Tibial artery (tissue), 4 donors: ENCODE results near the gene SSBP1.
"Not testable (repeated sequence)": the region's sequence is repeated elsewhere in the genome, so short reads cannot be mapped to it uniquely, and the experiment has no call there.

Experiments
- DNase-seq, 2 donors: peaks; one replicate each; pipeline ENCODE4 v3.0.0-alpha.2; 2019
- H3K27ac ChIP-seq, 2 donors: fragments of 200-600 bp; sonication (generic) in 1 of 2; 1 replicate in 1 of 2; 2 replicates in 1 of 2; pipeline ENCODE4 v1.5.1; 2018 to 2019; ENCODE audit warnings: mild to moderate bottlenecking in 1 of 2
- H3K27me3 ChIP-seq, 2 donors: fragments of 200-600 bp; sonication (generic) in 1 of 2; one replicate each; pipeline versions ENCODE4 v1.5.1 to v1.6.0; 2016 to 2019
- H3K36me3 ChIP-seq, 3 donors: fragments of 200-600 bp; sonication (generic) in 2 of 3; one replicate each; pipeline ENCODE4 v1.5.1; 2016 to 2019; ENCODE audit warnings: mild to moderate bottlenecking in 2 of 3
- H3K4me1 ChIP-seq, 4 donors: fragments of 200-600 bp; sonication (generic) in 2 of 4; 1 replicate in 3 of 4; 2 replicates in 1 of 4; pipeline ENCODE4 v1.5.1; 2016 to 2019
- H3K4me3 ChIP-seq, 2 donors: fragments of 200-600 bp; sonication (generic) in 1 of 2; 1 replicate in 1 of 2; 2 replicates in 1 of 2; pipeline ENCODE4 v1.5.1; 2018 to 2019; ENCODE audit warnings: mild to moderate bottlenecking in 2 of 2
- H3K9me3 ChIP-seq, 3 donors: fragments of 200-600 bp; sonication (generic) in 1 of 3; one replicate each; pipeline ENCODE4 v1.5.1; 2016 to 2019
- intact Hi-C: fragments of 100-400 bp; cut with DNase I; formaldehyde crosslinking; loops from one replicate; pipeline ENCODE4 v1.15.0; 2023; ENCODE audit warnings: low total_unique reads
- TF ChIP-seq, protein P1 (sequence below), 2 experiments: fragments of 200-600 bp in 1 of 2; fragments of 450-650 bp in 1 of 2; IDR thresholded peaks; one replicate each; pipeline ENCODE4 v1.5.1; 2017 to 2019; ENCODE audit warnings: antibody characterized with exemption in 2 of 2, mild to moderate bottlenecking in 1 of 2, moderate library complexity in 1 of 2

The SSBP1 gene, protein sequence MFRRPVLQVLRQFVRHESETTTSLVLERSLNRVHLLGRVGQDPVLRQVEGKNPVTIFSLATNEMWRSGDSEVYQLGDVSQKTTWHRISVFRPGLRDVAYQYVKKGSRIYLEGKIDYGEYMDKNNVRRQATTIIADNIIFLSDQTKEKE

DNA sequence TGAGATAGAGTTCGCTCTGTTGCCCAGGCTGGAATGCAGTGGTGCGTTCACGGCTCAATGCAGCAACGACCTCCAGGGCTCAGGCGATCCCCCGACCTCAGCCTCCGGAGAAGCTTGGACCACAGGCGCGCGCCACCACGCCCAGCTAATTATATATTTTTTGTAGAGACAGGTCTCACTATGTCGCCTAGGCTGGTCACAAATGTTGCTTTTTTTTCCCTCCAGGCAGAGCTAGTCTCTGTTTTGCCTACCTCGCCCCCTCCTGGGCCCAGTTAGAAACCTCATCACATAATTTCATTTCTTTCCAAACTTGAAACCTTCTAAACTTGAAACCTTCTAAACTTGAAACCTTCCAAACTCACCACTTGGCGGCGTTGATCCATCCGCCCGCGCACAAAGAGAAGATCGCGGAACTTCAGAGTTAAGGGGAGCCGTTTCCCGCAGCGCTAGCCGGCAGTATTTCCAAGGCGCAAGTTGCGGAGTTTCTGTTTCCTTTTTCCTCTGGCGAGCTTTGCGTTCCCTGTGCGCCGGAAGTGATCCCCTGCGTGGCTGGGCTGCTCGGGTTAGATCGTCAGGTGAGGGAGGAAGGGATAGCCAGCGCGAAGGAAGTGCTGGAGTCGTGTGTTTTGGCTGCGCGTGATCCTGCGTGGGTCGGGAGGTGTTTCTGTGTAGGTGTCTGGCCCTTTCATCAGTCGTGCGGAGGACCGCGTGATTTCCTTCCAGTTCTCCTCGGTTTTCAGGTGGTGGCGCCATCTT lies at the start of gene SSBP1:
TSS of gene SSBP1 (plus strand) at position 523 of the 756 bp plus-strand sequence. CDS start 809 bp downstream, outside the sequence.
- TF ChIP-seq, protein P1, sequence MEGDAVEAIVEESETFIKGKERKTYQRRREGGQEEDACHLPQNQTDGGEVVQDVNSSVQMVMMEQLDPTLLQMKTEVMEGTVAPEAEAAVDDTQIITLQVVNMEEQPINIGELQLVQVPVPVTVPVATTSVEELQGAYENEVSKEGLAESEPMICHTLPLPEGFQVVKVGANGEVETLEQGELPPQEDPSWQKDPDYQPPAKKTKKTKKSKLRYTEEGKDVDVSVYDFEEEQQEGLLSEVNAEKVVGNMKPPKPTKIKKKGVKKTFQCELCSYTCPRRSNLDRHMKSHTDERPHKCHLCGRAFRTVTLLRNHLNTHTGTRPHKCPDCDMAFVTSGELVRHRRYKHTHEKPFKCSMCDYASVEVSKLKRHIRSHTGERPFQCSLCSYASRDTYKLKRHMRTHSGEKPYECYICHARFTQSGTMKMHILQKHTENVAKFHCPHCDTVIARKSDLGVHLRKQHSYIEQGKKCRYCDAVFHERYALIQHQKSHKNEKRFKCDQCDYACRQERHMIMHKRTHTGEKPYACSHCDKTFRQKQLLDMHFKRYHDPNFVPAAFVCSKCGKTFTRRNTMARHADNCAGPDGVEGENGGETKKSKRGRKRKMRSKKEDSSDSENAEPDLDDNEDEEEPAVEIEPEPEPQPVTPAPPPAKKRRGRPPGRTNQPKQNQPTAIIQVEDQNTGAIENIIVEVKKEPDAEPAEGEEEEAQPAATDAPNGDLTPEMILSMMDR (IDR thresholded peaks at IDR 0.05): peak; percentile 63 to 70
- intact Hi-C loops: loop anchor here (5.0 kb wide), 1 partner anchor 721 kb away; no protein-coding TSS in a partner anchor
- H3K9me3 ChIP-seq: no peaks in the 10 kb centered on the region
- peak within 1 kb of the TSS; percentile 78 to 83 for H3K27ac ChIP-seq
- H3K4me1 ChIP-seq: peaks cover 0 to 22% (median 14%) of the 10 kb centered on the region in 4 donors
- peak within 1 kb of the TSS; percentile 67 to 75 for H3K4me3 ChIP-seq
- peak; percentile 87 to 94 for DNase-seq
- H3K27me3 ChIP-seq: no peaks in the 10 kb centered on the region
- H3K36me3 ChIP-seq: peaks cover 22 to 26% (median 23%) of the 10 kb centered on the region in 3 donors

DNA sequence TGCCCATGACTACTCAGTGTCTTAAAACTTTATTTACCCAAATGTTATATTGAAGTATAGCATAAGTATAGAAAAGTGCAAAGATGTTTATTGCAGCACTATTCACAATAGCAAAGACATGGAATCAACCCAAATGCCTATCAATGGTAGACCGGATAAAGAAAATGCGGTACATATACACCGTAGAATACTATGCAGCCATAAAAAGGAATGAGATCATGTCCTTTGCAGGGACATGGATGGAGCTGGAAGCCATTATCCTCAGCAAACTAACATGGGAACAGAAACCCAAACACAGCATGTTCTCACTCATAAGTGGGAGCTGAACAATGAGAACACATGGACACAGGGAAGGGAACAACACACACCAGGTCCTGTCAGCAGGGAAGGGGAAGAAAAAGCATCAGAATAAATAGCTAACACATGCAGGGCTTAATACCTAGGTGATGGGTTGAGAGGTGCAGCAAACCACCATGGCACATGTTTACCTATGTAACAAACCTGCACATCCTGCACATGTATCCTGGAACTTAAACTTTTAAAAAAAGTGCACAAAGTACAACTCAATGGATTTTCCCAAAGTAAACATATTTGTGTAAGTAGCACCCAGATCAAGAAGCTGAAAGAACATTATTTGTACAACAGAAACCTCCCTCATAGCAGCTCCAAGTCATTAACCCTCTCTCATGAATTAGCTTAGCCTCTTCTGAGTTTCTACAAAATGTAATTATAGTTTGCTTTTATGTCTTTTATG lies 48.9 kb upstream of the SSBP1 start:
- H3K27me3 ChIP-seq, H3K9me3 ChIP-seq, intact Hi-C loops, H3K4me3 ChIP-seq, DNase-seq, H3K27ac ChIP-seq: not testable (repeated sequence)
- peaks cover 0 to 20% (median 13%) of the 10 kb centered on the region in 3 donors for H3K36me3 ChIP-seq
- H3K4me1 ChIP-seq: peaks cover 0 to 20% (median 0%) of the 10 kb centered on the region in 4 donors

DNA sequence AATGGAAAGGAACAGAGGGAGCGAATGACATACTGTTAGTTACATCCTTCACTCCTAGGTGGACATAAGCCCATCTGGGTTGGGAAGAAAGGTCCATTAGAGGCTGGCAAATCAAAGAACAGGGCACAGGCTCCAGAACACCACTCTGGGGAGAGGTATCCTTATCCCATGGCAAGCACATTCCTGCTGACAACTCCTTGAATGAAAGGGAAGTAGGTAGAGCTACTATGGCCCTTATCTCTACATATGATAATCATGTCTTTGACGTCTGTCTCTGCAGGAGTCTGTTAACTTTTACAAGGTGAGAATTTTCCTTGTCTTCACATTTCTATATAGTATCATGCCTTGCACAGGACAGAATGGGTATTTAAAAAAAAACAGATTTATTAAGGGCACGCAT lies 46.6 kb upstream of the SSBP1 start:
- intact Hi-C loops: no loop called here
- Histone ChIP-seq H3K4me1 (peaks cover 0 to 21% (median 4%) of the 10 kb centered on the region in 4 donors), H3K4me3 (no peak overlapping the region), H3K9me3 (no peaks in the 10 kb centered on the region), H3K36me3 (no peaks in the 10 kb centered on the region), H3K27me3 (no peaks in the 10 kb centered on the region), H3K27ac (no peak overlapping the region)
- TF ChIP-seq, protein P1 (IDR thresholded peaks at IDR 0.05): no peak
- DNase-seq: no peak

DNA sequence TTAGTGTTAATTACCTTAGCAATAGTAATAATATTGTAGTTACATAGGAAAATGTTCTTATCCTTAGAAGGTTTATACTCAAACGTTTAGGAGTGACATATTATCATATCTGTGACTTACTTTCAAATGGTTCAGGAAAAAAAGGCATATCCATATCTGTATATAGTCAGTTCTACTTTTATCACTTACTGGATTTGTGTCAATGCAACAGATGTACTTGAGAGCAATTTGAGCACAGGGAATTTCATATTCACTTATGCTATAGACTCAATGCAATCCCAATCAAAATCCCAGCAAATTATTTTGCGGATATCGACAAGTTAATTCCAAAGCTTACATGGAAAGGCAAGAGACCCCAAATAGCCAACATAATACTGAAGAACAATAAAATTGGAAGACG lies 46.2 kb upstream of the SSBP1 start:
- TF ChIP-seq, protein P1 (IDR thresholded peaks at IDR 0.05): no peak
- no peaks in the 10 kb centered on the region for H3K27me3 ChIP-seq
- no peaks in the 10 kb centered on the region for H3K36me3 ChIP-seq
- H3K4me3 ChIP-seq: no peak overlapping the region
- no peak overlapping the region for H3K27ac ChIP-seq
- no peak for DNase-seq
- intact Hi-C loops: no loop called here
- H3K4me1 ChIP-seq: peaks cover 0 to 17% (median 6%) of the 10 kb centered on the region in 4 donors
- H3K9me3 ChIP-seq: no peaks in the 10 kb centered on the region

DNA sequence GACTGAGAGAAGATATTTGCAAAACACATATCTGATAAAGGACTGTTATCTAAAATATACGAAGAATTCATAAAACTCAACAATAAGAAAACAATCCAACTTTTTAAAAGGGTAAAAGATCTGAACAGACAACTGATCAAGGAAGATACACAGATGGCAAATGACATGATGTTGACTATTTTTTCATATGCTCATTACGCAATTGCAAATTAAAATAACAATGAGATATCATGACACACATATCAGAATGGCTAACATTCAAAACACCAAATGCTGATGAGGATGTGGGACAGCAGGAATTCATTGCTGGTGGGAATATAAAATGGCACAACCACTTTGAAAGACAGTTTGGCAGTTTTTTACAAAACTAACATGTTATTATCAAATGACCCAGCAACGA lies 45.1 kb upstream of the SSBP1 start:
- H3K27me3 ChIP-seq: no peaks in the 10 kb centered on the region
- H3K4me1 ChIP-seq: peaks cover 0 to 23% (median 3%) of the 10 kb centered on the region in 4 donors
- H3K27ac ChIP-seq: no peak overlapping the region
- intact Hi-C loops: no loop called here
- no peaks in the 10 kb centered on the region for H3K36me3 ChIP-seq
- no peak overlapping the region for H3K4me3 ChIP-seq
- TF ChIP-seq, protein P1 (IDR thresholded peaks at IDR 0.05): no peak
- no peaks in the 10 kb centered on the region for H3K9me3 ChIP-seq
- no peak for DNase-seq
